Measurements from ENCODE around the gene CMYA5.
"Not testable (repeated sequence)": the region's sequence is repeated elsewhere in the genome, so short reads cannot be mapped to it uniquely, and the experiment has no call there.

The CMYA5 gene

DNA sequence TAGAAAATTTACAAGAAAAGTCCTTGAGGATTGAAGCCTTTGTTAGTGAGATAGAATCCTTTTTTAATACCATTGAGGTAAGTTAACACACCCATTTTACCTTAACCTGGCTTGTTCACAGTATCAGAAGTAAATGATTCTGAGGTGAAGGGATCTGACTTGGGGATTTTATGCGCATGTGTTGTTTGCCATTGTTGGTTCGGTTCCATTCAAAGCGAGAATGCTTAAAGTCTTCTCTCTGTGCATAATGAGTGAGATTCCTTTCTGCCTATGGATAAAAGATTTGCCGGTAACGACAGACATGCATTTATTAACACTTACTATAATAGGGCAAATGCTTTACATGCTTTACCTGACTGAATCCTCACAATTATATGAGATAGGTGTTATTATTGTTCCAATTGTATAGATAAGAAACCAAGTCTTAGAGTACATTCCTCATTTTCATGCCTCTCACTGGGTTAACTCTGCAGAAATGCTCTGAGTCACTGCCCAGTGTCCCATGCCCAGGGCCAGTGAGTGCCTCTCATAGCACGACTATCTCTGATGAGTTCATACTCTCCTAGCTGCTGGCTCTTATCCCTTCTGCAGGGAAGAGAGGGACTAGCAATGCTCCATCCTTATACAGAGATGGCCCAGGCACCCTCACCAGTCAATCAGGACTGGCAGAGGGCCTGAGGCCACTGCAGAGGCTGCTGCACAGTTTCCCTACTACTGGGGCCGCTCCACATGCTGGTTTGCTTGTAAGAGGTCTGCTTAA lies 54.4 kb downstream of the CMYA5 start:
- no peaks in the 10 kb centered on the region for H3K27me3 ChIP-seq (ENCODE audit: insufficient read depth, low read length)
- H3K9me3 ChIP-seq (ENCODE audit: low read length) = no peaks in the 10 kb centered on the region
- H3K36me3 ChIP-seq (ENCODE audit: insufficient read depth, low read length) = no peaks in the 10 kb centered on the region
- H3K4me3 ChIP-seq (ENCODE audit: low read length) = no peak overlapping the region
- no peak overlapping the region for H2AFZ ChIP-seq (ENCODE audit: low read depth, low read length)
- peaks cover 8% of the 10 kb centered on the region for H3K4me1 ChIP-seq (ENCODE audit: insufficient read depth, low read length)

DNA sequence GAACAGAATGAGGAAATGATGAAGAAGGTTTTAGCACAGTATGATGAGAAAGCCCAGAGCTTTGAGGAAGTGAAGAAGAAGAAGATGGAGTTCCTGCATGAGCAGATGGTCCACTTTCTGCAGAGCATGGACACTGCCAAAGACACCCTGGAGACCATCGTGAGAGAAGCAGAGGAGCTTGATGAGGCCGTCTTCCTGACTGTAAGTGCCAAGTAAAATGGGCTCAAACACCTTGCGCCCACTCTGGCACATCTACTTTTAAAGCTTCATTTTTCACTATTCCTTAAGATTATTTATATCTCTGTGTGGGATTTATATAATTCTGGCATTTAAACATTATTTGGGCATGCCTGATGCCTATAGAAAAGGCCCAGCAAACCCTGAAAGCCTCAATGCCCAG lies 55.6 kb downstream of the CMYA5 start:
- H2AFZ ChIP-seq (ENCODE audit: low read depth, low read length) = no peak overlapping the region
- no peaks in the 10 kb centered on the region for H3K36me3 ChIP-seq (ENCODE audit: insufficient read depth, low read length)
- no peaks in the 10 kb centered on the region for H3K9me3 ChIP-seq (ENCODE audit: low read length)
- peaks cover 8% of the 10 kb centered on the region for H3K4me1 ChIP-seq (ENCODE audit: insufficient read depth, low read length)
- H3K27me3 ChIP-seq (ENCODE audit: insufficient read depth, low read length) = no peaks in the 10 kb centered on the region
- H3K4me3 ChIP-seq (ENCODE audit: low read length) = no peak overlapping the region

DNA sequence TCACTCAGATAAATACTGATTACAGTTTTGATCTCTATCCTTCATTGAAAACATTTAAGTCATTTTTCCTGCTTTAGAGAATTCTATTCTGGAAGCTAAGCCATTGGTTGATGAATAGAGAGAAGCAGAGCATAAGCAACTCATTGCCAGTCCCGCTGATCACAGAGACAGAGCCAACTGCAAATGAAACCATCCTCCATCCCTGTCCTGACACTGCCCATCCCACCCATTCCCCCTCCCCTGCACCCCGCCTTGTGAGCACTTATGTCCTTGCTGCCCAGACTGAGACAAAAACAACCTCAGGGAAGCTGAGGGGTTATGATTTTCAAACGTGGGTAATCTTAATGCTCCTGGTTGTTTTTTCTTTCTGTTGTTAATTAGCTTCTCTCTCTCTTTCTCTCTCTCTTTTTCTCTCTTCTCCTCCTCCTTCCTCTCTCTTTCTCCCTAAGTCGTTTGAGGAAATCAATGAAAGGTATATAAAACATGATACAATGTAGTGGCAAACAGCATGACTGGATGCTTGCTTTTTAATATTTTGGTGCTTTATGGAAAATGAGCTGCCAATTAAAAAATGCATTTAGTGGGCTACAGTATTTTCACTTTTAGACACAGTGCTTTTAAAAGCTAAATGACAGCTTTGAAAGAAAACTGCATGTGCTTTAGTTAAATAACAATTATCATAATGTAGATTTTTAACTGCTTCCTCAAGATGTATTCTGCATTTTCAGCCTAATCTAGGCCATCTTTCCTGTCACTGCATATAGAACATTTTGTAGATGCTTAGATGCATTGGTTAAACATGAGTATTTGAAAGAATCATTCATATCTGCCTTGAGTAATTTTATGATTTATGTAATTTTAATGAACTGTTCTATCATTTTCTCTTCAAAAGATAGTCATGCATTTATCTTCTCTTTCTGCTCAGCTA lies 57.3 kb downstream of the CMYA5 start:
- no peaks in the 10 kb centered on the region for H3K27me3 ChIP-seq (ENCODE audit: insufficient read depth, low read length)
- H3K4me3 ChIP-seq (ENCODE audit: low read length) = no peak overlapping the region
- H3K9me3 ChIP-seq (ENCODE audit: low read length) = no peaks in the 10 kb centered on the region
- H3K4me1 ChIP-seq (ENCODE audit: insufficient read depth, low read length) = peaks cover 15% of the 10 kb centered on the region
- H2AFZ ChIP-seq (ENCODE audit: low read depth, low read length) = no peak overlapping the region
- no peaks in the 10 kb centered on the region for H3K36me3 ChIP-seq (ENCODE audit: insufficient read depth, low read length)

DNA sequence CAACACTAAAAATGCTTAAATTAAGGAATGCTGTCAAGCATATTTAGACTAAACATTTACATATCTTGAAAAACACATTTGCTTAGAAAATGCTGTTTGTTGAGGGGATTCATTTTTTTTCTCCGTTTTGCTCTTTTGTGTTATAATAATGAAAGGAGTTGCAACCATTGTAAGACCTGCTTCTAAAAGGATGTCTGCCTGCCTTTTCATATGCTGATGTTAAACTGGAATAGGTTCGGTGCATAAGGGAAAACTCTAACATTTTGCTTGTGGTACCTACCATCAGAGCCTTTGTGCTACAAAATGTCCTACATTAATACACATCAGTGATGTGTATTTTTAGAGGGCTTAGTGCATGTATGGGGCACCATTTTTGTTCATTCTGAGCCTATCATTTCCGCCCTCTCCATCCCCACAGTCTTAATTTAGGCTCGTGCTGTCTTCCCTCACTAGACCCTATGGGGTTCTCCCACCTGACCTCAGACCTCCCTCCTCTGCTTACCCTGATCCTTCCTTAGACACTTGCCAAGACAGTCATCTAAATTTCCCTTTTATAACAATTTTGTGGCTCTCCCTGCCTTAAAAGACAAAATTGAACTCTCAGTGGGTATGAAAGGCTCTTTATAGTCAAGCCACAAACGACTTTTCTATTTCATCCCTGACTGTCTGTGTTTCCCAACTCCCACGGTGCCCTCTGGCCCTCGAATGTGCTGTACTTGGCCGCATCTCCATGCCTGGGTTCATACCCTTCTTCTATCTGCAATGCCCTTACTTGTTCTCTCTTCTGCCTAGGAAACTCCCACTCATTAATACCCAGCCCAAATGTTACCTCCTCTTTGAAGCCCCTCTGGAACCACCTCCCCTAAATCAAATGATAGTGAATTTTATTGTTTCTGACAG lies 61.2 kb downstream of the CMYA5 start:
- Histone ChIP-seq H3K36me3 (ENCODE audit: insufficient read depth, low read length) (no peaks in the 10 kb centered on the region), H3K4me3 (ENCODE audit: low read length) (no peak overlapping the region), H3K27me3 (ENCODE audit: insufficient read depth, low read length) (no peaks in the 10 kb centered on the region), H2AFZ (ENCODE audit: low read depth, low read length) (no peak overlapping the region), H3K9me3 (ENCODE audit: low read length) (no peaks in the 10 kb centered on the region), H3K4me1 (ENCODE audit: insufficient read depth, low read length) (peaks cover 7% of the 10 kb centered on the region)

DNA sequence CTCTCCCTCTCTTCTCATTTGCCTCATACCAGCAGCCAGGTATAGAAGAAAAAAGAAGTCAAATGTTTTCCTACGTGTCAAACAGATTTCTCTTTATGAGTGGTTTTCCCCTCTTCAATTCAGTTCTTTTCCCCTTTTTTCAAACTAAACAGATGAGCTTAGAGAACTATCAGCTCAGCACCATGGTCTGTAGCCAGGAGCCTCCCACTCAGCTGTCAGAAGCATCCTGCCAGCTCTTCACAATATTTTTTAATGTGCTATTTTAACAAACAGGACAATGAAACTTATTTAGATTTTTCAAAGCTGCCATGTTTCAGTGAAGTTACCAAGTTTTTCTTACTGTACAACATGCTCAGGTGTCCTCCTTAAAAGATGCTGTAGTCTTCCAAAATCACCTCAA lies 63.5 kb downstream of the CMYA5 start:
- Histone ChIP-seq H3K27me3 (ENCODE audit: insufficient read depth, low read length) (peaks cover 4% of the 10 kb centered on the region), H2AFZ (ENCODE audit: low read depth, low read length) (no peak overlapping the region), H3K36me3 (ENCODE audit: insufficient read depth, low read length) (no peaks in the 10 kb centered on the region), H3K4me3 (ENCODE audit: low read length) (no peak overlapping the region), H3K9me3 (ENCODE audit: low read length) (no peaks in the 10 kb centered on the region), H3K4me1 (ENCODE audit: insufficient read depth, low read length) (peaks cover 7% of the 10 kb centered on the region)

DNA sequence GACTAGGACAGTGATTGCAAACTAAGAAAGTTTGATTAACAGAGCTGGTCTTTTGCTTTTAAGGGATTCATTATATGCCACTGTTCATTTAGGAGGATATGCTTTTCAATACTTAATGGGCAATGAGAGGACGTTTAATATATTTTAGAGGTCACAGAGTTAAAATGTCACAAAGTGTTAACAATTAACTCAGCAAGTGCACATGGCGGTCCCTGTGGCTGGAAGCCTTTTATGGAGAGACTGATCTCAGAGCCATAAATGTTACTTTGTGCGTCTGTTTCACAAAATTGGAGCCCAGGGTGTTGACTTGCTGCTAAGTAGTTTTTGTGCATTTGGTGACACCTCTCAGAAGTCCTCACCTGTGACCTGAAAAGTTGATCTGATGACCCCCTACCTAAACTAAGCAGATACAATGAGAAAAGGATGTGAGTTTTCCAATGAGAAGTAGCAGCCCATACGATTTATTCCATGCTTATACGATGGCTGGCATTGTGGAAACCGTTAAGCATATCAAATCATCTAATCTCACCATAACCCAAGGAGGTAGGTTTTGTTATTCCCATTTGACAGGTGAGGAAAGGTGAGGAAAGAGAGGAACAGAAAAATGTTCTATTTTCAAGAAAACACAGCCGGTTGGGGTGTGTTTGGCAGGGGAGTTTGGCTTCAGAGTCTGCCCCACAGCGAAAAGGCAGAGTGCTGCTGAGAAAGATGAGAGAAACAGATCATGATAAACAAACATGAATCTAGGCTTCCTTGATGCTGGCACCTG lies 64.4 kb downstream of the CMYA5 start:
- no peak overlapping the region for H3K4me3 ChIP-seq (ENCODE audit: low read length)
- peaks cover 4% of the 10 kb centered on the region for H3K27me3 ChIP-seq (ENCODE audit: insufficient read depth, low read length)
- no peaks in the 10 kb centered on the region for H3K36me3 ChIP-seq (ENCODE audit: insufficient read depth, low read length)
- no peaks in the 10 kb centered on the region for H3K9me3 ChIP-seq (ENCODE audit: low read length)
- no peak overlapping the region for H2AFZ ChIP-seq (ENCODE audit: low read depth, low read length)
- peaks cover 7% of the 10 kb centered on the region for H3K4me1 ChIP-seq (ENCODE audit: insufficient read depth, low read length)

DNA sequence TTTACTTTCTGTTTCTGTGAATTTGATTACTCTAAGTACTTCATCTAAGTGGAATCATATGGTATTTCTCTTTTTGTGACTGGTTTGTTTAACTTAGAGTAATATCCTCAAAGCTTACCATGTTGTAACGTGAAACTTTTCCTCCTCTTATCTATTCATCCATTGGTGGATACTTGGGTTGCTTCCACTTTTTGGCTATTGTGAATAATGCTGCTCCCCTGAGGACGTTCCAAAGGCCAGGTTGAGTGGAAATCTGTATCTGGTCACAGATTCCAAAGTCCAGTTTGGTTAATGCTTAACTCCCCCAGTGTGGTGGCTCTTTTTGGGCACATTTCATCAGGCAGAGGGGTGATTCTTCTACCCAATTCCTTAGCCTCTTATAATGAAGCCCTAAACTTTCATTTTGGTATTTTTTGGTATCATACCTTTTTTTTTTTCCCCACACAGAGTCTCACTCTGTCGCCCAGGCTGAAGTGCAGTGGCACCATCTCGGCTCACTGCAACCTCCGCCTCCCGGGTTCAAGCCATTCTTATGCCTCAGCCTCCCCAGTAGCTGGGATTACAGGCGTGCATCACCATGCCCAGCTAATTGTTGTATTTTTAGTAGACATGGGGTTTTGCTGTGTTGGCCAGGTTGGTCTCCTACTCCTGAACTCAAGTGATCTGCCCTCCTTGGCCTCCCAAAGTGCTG lies 65.4 kb downstream of the CMYA5 start:
- peaks cover 7% of the 10 kb centered on the region for H3K4me1 ChIP-seq (ENCODE audit: insufficient read depth, low read length)
- no peak overlapping the region for H2AFZ ChIP-seq (ENCODE audit: low read depth, low read length)
- H3K9me3 ChIP-seq (ENCODE audit: low read length) = no peaks in the 10 kb centered on the region

DNA sequence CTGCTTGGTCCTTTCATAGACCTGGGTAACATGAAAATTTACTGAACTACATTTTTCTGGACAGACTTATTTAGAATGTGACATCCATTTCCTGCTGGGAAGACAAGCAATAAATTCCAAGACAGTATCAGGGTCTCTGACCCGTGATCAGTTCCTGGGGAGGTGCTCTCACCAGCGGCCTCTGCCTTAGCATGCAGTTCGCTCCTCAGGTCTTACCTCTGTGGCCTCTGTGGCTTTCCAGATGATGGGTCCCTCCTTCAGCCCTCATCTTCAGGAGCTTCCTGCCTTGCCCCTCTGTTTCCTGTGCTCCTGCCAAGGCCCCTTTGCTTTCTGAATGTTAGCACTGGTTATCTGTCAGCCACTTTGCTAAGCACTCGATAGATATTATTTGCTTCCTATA lies 66.4 kb downstream of the CMYA5 start:
- Histone ChIP-seq H3K36me3 (ENCODE audit: insufficient read depth, low read length) (no peaks in the 10 kb centered on the region), H3K4me3 (ENCODE audit: low read length) (no peak overlapping the region), H3K27me3 (ENCODE audit: insufficient read depth, low read length) (peaks cover 4% of the 10 kb centered on the region), H2AFZ (ENCODE audit: low read depth, low read length) (no peak overlapping the region), H3K4me1 (ENCODE audit: insufficient read depth, low read length) (peaks cover 2% of the 10 kb centered on the region), H3K9me3 (ENCODE audit: low read length) (no peaks in the 10 kb centered on the region)

More for the DNA sequence above, 65.4 kb downstream of the CMYA5 start:
- H3K27me3 ChIP-seq (ENCODE audit: insufficient read depth, low read length) = peaks cover 4% of the 10 kb centered on the region
- H3K4me3 ChIP-seq (ENCODE audit: low read length) = no peak overlapping the region
- no peaks in the 10 kb centered on the region for H3K36me3 ChIP-seq (ENCODE audit: insufficient read depth, low read length)

DNA sequence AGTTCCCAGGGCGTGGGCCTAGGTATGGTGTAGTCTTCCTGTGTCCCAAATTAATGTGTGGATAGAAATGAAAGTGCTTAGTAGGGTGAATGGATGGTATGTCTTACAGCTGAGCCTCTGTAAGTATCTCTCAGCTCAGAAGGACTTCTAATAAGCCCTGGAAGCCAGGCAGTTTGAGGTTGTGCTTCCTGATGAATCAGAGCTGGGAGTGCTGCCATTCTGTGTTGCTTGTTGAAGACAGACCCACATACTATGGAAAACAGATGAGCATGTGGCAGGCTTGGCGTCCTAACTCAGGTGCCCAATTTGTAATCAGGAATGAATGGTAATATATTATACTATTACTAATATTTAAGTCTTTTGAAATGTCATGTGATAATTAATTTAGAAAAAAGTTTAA lies 69.8 kb downstream of the CMYA5 start:
- no peak overlapping the region for H3K4me3 ChIP-seq (ENCODE audit: low read length)
- no peaks in the 10 kb centered on the region for H3K4me1 ChIP-seq (ENCODE audit: insufficient read depth, low read length)

DNA sequence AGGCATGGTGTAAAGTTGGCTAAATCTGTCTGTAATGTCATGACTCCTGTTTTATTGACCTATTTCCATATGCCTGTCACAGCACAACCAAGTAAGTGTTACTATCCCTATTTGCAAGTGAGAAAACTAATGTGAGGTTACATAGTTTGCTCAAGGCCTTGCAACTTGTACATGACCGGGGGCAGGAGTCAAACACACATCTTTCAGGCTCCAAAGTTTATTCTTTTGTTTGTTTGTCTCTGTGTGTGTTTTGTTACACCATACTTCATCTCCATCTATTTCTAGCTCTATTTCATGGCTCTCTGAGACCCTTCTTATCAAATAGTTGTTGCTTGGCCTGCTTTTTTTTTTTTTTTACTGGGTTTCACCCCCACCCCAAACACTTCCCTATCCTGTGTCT lies 70.2 kb downstream of the CMYA5 start:
- Histone ChIP-seq H3K4me3 (ENCODE audit: low read length) (no peak overlapping the region), H3K9me3 (ENCODE audit: low read length) (no peaks in the 10 kb centered on the region), H3K4me1 (ENCODE audit: insufficient read depth, low read length) (no peaks in the 10 kb centered on the region), H3K27me3 (ENCODE audit: insufficient read depth, low read length) (peaks cover 4% of the 10 kb centered on the region), H3K36me3 (ENCODE audit: insufficient read depth, low read length) (no peaks in the 10 kb centered on the region), H2AFZ (ENCODE audit: low read depth, low read length) (no peak overlapping the region)

More for the DNA sequence above, 69.8 kb downstream of the CMYA5 start:
- Histone ChIP-seq H2AFZ (ENCODE audit: low read depth, low read length) (no peak overlapping the region), H3K36me3 (ENCODE audit: insufficient read depth, low read length) (no peaks in the 10 kb centered on the region), H3K9me3 (ENCODE audit: low read length) (no peaks in the 10 kb centered on the region), H3K27me3 (ENCODE audit: insufficient read depth, low read length) (peaks cover 4% of the 10 kb centered on the region)

DNA sequence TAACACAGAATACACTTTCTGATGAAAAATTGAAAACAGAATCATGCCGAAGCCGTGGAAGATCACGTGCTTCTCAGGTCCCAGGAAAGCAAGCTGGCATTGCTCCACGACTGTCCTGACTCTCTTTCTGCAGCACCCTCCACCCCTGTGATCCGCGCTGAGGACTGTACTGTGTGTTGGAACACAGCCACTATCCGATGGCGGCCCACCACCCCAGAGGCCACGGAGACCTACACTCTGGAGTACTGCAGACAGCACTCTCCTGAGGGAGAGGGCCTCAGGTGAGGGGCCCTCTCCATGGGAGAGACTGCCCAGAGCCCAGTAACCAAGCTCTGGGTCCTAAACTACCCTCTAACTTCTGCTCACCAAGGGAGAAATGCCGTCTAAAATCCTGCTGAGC lies 73.3 kb downstream of the CMYA5 start:
- Histone ChIP-seq H3K27me3 (ENCODE audit: insufficient read depth, low read length) (no peaks in the 10 kb centered on the region), H3K4me3 (ENCODE audit: low read length) (no peak overlapping the region), H2AFZ (ENCODE audit: low read depth, low read length) (no peak overlapping the region), H3K36me3 (ENCODE audit: insufficient read depth, low read length) (no peaks in the 10 kb centered on the region), H3K9me3 (ENCODE audit: low read length) (no peaks in the 10 kb centered on the region), H3K4me1 (ENCODE audit: insufficient read depth, low read length) (no peaks in the 10 kb centered on the region)

DNA sequence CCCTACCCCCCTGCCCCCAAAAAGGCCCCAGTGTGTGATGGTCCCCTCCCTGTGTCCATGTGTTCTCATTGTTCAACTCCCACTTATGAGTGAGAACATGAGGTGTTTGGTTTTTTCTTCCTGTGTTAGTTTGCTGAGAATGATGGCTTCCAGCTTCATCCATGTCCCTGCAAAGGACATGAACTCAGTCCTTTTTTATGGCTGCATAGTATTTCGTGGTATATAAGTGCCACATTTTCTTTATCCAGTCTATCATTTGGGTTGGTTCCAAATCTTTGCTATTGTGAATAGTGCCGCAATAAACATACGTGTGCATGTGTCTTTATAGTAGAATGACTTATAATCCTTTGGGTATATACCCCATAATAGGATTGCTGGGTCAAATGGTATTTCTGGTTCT lies 74.5 kb downstream of the CMYA5 start:
- not testable (repeated sequence) for H2AFZ ChIP-seq (ENCODE audit: low read depth, low read length); H3K36me3 ChIP-seq (ENCODE audit: insufficient read depth, low read length); H3K27me3 ChIP-seq (ENCODE audit: insufficient read depth, low read length); H3K9me3 ChIP-seq (ENCODE audit: low read length); H3K4me3 ChIP-seq (ENCODE audit: low read length); H3K4me1 ChIP-seq (ENCODE audit: insufficient read depth, low read length)
